SK-N-SH treated with all-trans-retinoic acid at 6 μM for 48 hours (cell line): ENCODE measurements around the gene SMAD5.

Source experiments
- ARNTL ChIP-seq: fragments of 450-650 bp; formaldehyde crosslinking; IDR thresholded peaks from 2 replicates; pipeline ENCODE4 v1.5.0; 2020; ENCODE audit warnings: low read depth, mild to moderate bottlenecking, moderate library complexity, borderline replicate concordance
- ESRRG ChIP-seq: fragments of 250-450 bp; sonication (Bioruptor Pico); IDR thresholded peaks from 2 replicates; pipeline ENCODE4 v1.6.1; 2021; ENCODE audit warnings: mild to moderate bottlenecking
- OSR1 ChIP-seq: fragments of 250-450 bp; sonication (Bioruptor Pico); IDR thresholded peaks from 2 replicates; pipeline ENCODE4 v1.8.0; 2022; ENCODE audit warnings: moderate library complexity, mild to moderate bottlenecking, inconsistent platforms
- PPARA ChIP-seq: fragments of 250-450 bp; sonication (Bioruptor Pico); IDR thresholded peaks from 2 replicates; pipeline ENCODE4 v1.5.0; 2020; ENCODE audit warnings: mild to moderate bottlenecking, borderline replicate concordance
- RARB ChIP-seq: fragments of 250-450 bp; sonication (Bioruptor Pico); IDR thresholded peaks from 2 replicates; pipeline ENCODE4 v1.8.0; 2021; ENCODE audit warnings: mild to moderate bottlenecking, moderate library complexity
- ZFP3 ChIP-seq: fragments of 250-450 bp; sonication (Bioruptor Pico); IDR thresholded peaks from 2 replicates; pipeline ENCODE4 v1.5.0; 2020; ENCODE audit warnings: mild to moderate bottlenecking, moderate library complexity
- ZFP30 ChIP-seq: fragments of 450-650 bp; formaldehyde crosslinking; IDR thresholded peaks from 2 replicates; pipeline ENCODE4 v1.5.0; 2022; ENCODE audit warnings: mild to moderate bottlenecking, moderate library complexity
- TF ChIP-seq, protein P1 (sequence below): fragments of 250-450 bp; sonication (Bioruptor Pico); IDR thresholded peaks from 2 replicates; pipeline ENCODE4 v1.8.0; 2020; ENCODE audit warnings: mild to moderate bottlenecking, moderate library complexity, borderline replicate concordance
- TF ChIP-seq, protein P2 (sequence below): fragments of 250-450 bp; sonication (Bioruptor Pico); IDR thresholded peaks from 2 replicates; pipeline ENCODE4 v1.8.0; 2021; ENCODE audit warnings: low read depth, mild to moderate bottlenecking, moderate library complexity, borderline replicate concordance

DNA sequence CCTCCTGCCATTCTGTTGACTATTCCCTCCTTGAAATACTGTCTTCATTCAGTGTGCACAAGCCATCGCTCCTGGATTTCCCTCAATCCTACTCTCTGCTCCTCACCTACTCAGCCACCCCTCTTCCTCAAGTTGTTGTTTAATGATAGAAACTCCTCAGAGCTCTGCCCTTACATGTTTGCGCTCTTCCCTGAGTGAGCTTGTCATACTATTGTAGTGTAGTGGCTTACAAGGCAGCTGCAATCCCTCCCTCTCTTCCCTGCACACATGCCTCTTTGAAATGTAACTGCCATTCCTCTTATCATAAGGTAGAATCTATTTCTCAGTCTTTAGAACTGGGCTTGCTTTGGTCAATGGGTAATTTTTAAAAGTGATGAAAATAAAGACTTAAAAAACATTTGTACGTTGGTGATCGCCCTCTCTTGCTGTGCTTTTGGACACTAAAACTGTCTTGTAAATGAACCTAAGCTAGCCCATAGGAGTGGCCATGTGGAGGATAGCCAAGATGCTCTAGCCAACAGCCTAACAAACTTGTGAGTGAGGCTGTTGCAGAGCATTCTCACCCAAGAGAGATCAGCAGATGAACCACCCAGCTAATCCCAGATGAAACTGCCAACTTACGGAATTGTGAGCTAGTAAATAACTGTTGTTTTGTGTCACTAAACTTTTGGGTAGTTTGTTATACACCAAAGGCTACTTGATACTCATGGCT is 18.1 kb upstream of the SMAD5 start:
- TF ChIP-seq PPARA = no peak
- TF ChIP-seq ZFP30 (CRISPR knock-in tag) = no peak
- no peak for TF ChIP-seq RARB (CRISPR knock-in tag)
- TF ChIP-seq ZFP3 (CRISPR knock-in tag) = no peak
- TF ChIP-seq ESRRG (CRISPR knock-in tag) = no peak
- TF ChIP-seq ARNTL = no peak
- TF ChIP-seq, protein P1, sequence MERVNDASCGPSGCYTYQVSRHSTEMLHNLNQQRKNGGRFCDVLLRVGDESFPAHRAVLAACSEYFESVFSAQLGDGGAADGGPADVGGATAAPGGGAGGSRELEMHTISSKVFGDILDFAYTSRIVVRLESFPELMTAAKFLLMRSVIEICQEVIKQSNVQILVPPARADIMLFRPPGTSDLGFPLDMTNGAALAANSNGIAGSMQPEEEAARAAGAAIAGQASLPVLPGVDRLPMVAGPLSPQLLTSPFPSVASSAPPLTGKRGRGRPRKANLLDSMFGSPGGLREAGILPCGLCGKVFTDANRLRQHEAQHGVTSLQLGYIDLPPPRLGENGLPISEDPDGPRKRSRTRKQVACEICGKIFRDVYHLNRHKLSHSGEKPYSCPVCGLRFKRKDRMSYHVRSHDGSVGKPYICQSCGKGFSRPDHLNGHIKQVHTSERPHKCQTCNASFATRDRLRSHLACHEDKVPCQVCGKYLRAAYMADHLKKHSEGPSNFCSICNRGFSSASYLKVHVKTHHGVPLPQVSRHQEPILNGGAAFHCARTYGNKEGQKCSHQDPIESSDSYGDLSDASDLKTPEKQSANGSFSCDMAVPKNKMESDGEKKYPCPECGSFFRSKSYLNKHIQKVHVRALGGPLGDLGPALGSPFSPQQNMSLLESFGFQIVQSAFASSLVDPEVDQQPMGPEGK (CRISPR knock-in tag) = no peak
- TF ChIP-seq OSR1 (CRISPR knock-in tag) = no peak
- TF ChIP-seq, protein P2, sequence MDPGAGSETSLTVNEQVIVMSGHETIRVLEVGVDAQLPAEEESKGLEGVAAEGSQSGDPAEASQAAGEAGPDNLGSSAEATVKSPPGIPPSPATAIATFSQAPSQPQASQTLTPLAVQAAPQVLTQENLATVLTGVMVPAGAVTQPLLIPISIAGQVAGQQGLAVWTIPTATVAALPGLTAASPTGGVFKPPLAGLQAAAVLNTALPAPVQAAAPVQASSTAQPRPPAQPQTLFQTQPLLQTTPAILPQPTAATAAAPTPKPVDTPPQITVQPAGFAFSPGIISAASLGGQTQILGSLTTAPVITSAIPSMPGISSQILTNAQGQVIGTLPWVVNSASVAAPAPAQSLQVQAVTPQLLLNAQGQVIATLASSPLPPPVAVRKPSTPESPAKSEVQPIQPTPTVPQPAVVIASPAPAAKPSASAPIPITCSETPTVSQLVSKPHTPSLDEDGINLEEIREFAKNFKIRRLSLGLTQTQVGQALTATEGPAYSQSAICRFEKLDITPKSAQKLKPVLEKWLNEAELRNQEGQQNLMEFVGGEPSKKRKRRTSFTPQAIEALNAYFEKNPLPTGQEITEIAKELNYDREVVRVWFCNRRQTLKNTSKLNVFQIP (CRISPR knock-in tag) = no peak
